Measurements from ENCODE around the gene ZNF524.

GRCh38 chr19:55552620-55553019, 47.5 kb upstream of the ZNF524 start:
- TF ChIP-seq CTCF (IDR thresholded peaks at IDR 0.05) = no peak
- TF ChIP-seq POLR2A (IDR thresholded peaks at IDR 0.05) = no peak
